ENCODE data around the gene DPYSL3.

The DPYSL3 gene

GRCh38 chr5:147403651-147404640, 105.9 kb downstream of the DPYSL3 start:
- DNase-seq (ENCODE audit: low spot score) = no peak

- DNase-seq (ENCODE audit: low spot score) = no peak
These were observed 109.0 kb downstream of the DPYSL3 start for GRCh38 chr5:147400881-147401280.

DNA sequence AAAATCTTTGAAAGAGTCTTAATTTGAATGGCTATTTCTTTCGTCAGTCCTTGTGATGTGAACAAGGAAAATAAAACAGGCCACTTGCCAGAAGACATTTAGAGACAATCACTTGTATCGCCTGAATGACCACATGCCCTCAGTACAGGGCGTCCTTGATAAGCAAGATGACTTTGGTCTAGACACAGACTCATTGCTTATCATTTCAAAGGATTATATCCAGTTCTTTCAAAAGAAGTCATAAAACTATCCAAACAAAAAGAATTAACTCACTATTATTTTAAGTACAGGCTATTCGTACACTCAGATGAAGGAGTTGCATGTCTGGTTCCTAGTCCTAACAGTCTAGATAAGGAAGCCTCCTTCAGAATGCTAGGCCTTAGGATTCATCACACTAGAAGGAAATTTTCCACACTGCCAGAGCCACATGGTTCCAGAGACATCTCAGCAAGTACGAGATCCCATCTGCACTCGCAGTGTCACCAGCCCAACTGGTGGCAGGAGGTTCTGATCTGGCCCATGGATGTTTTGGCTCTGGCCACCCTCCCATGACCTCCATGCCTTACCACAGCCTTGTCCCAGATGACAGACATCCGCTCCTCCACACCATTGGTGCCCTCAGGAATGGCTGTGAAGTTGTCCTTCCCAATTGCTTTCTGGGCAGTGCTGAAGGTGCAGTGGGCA, 109.6 kb downstream of the DPYSL3 start:
- DNase-seq (ENCODE audit: low spot score) = no peak

- DNase-seq (ENCODE audit: low spot score) = no peak
These were observed 111.0 kb downstream of the DPYSL3 start for GRCh38 chr5:147398860-147399259.

DNA sequence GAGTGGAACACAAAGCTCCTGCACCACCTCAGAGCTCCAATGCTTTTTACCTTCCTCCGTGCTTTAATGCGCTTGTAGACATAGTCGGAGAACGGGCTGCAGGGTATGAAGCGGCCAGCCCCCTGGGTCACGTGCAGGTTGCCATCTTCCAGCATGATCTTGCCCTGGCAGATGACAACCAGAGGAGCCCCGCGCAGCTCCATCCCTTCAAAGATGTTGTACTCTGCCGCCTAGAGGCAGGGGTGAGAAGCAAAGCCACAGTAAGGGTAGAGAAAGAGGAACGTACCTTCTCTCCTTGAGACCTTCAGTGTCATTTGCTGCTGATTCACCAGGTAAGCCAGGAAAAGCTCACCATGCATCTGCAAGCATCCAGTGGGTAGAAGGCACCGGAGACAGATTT, 112.3 kb downstream of the DPYSL3 start:
- DNase-seq (ENCODE audit: low spot score) = no peak

DNA sequence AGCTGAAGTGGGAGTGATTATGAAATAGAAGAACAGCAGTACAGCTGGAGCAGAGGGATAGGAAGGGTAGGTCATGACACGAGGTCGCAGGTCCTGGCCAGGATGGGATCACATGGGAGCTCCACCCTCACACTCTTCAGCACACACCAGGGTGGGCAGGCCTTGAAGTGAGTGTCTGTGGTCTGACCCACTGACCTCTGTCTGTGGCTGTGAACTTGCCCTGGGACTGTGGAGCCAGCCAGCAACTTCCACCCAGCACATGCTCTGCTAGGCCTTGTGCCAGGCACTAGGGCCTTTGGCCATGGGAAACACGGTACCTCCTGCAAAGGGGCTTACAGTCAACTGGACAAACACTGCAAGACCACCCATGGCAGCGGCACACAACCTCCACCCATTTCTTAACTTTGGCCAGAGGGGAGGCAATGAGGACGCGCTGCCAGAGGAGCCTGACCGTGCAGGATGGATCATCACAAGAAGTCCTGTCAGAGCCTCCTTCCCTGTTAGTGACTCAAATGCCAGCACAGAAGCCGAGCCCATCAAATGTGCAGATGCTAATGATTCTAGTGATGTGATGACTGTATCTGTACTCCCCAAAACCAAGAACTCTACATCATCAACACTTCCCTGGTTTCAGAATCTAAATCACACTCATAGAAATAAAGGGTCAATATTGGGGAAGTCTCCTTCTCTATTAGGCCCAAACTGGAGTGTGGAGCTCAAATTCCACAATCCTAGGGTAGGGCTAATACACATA, 113.6 kb downstream of the DPYSL3 start:
- no peak for DNase-seq (ENCODE audit: low spot score)

DNA sequence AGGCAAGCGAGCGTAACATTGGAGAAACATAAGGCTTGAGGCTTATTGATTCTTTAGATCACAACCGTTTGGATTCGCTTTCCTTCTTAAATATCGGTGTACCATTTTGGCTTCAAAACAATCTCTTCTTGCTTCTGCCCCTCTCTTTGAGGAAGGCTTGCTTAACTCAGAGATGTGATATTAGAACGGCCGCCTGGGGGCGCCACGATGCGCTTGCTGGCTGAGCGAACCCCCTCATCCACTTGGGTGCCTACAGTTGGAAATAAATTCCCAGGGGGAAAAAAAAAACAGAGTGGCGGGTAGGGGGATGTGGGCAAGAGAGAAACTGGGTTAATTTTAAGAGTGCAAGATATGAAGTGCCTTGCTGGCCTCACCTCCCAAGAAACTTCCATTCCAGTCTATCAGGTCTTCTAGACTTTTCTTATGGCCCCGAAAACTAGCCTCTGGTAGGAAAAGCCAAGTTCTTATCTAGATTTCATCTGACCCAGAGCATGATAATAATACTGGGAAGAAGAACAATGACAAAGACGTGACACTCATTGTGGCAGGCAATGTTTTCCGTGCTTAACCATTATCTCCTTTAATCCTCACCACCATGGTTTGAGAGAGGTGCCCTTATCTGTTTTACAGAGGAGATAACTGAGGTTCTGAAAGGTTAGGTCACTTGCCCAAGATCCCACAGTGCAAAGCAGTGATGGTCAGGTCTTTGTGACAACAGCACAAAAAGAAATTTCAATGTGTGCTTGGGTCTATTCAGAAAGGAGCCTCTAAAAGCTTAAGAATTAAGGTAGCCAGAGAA, 115.8 kb downstream of the DPYSL3 start:
- no peak for DNase-seq (ENCODE audit: low spot score)

- peak; percentile 40 for DNase-seq (ENCODE audit: low spot score)
These were observed 118.1 kb downstream of the DPYSL3 start for GRCh38 chr5:147391781-147392180.

GRCh38 chr5:147390654-147391225, 119.1 kb downstream of the DPYSL3 start:
- no peak for DNase-seq (ENCODE audit: low spot score)

- no peak for DNase-seq (ENCODE audit: low spot score)
These were observed 121.4 kb downstream of the DPYSL3 start for GRCh38 chr5:147388184-147389108.

GRCh38 chr5:147387109-147387508, 122.8 kb downstream of the DPYSL3 start:
- DNase-seq (ENCODE audit: low spot score) = no peak

DNA sequence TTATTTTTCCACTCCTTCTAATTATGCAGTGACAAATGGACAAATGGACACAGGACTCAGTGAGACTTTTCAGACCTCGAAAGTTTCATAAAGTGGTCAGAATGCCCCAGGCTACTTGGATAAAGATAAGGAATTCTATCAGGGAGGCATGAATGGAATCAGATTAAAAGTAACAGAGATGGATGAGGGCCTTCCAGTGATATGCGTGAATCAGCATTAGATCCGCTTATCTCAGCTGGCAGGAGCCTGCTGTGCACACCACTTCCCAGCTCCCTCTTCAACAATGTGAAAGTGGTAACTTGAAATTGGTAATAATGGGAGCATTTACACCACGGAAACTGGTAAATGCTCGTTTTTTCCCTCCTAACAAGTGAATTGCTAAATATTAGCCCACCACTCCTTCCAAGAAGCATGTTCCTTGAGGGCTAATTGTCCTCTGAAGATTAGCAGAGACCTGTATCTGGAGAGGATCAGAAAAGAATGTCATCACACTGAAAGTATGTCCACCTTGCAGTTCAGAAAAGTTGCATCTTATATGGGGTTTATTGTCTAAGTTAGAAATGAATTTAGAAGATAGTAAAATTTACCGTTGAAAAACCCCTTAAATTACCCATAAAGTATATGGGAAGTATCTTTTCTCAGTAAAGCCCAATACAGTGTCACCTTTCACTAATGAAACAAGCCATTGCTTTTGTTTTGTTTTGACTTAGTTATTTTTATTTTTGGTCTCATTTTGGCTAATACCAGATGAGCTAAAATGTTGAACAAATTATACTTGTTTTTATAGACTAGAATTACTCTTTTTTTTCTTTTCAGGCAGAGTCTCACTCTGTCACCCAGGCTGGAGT, 125.3 kb downstream of the DPYSL3 start:
- no peak for DNase-seq (ENCODE audit: low spot score)

- peak; percentile 18 for DNase-seq (ENCODE audit: low spot score)
These were observed 127.1 kb downstream of the DPYSL3 start for GRCh38 chr5:147382776-147383175.

DNA sequence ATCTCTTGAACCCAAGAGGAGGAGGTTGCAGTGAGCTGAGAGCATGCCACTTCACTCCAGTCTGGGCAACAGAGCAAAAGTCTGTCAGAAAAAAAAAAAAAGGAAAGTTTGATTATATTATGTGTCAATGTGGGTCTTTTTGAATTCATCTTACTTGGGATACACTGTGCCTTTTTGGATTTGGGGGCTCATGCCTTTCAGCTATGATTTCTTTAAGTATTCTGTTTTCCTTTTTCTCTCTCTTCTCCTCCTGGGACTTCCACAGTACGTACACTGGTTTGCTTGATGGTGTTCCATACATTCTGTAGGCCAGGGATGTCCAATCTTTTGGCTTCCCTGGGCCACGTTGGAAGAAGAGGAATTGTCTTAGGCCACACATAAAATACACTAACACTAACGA, 128.3 kb downstream of the DPYSL3 start:
- no peak for DNase-seq (ENCODE audit: low spot score)

DNA sequence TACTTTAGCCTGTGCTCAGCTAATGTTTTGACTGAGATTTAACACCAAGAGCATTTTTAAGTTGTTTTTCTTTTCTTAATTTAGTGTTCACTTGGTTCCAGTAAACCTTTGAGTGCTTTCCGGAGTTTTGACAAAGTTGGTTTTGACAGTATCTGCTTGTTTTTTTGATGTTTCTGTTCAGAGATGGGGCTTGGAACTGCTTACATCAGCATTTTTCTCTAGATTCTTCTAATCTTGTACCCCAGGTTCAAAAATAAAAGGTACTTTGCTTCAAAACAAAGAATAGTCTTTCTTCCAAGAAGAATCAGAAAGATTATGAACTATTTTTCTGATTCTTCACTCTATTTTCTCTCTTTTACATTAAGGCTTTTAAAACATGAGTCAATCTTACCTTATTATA, 132.2 kb downstream of the DPYSL3 start:
- DNase-seq (ENCODE audit: low spot score) = no peak

DNA sequence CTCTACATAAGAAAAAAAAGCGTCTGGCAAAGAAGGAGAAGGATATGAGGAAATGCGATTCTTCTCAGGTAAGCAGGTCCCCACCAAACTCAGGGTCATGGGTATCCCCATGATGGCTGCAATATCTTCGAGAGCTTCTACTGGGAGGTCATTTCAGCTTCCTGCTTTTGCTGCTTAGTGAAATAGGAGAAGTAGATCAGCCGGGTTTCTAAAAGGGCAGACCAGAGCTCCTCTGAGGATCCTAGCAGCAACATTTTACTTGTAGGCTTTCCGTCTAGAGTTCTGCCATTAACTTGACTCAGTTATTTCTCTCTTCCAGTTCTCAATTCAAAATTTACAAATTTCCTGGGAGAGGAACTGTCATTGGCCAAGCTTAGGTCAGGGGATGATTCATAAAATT, 134.7 kb downstream of the DPYSL3 start:
- DNase-seq (ENCODE audit: low spot score) = no peak

DNA sequence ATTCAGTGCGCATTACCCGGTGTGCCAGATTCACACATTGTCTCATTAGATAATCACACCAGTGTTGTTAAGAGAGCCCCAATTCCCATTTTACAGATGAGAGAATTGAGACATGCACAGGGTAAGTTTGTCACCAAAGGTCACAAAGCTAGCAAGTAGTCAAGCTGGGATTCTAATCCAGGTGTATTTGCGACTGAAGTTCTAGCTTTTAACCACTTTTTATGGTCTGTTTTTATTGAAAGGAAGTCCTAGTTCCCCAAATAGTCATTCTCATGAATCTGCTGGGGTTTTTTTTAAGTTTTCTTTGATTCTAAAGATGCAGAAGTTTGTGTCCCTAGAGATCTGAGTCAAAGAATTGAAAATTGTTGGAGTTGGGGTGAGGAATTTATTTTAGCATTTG, 136.5 kb downstream of the DPYSL3 start:
- DNase-seq (ENCODE audit: low spot score) = no peak

GRCh38 chr5:147372191-147372590, 137.7 kb downstream of the DPYSL3 start:
- no peak for DNase-seq (ENCODE audit: low spot score)

DNA sequence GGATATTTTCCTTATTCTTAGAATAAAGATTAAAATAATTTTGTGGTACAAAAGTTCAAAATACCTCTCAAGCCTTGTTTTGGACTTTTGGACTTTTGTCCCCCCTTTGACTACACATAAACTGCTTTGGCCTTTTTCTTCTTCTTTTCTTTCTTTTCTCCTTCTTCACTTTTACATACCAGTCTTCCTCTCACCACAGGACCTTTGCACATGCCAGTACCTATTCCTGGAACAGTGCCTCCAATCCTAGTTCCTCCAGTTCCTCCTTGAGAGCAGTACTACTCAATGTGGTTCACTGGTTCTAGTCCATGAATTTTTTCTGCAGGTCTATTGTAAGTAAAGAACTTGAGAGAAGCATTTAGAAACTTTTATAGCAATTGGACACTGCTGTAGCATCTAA, 138.6 kb downstream of the DPYSL3 start:
- no peak for DNase-seq (ENCODE audit: low spot score)
